ENCODE results near the gene TAS2R39.

The TAS2R39 gene

GRCh38 chr7:143216151-143216550 is 32.9 kb downstream of the TAS2R39 start:
- Histone ChIP-seq H4K20me1 (ENCODE audit: control insufficient read depth, insufficient read depth, low read depth, low read length) (no peaks in the 10 kb centered on the region), H3K4me2 (ENCODE audit: low read length) (no peak overlapping the region), H3K27ac (ENCODE audit: low read depth, low read length) (no peak overlapping the region), H3K4me1 (ENCODE audit: control insufficient read depth, low read length) (peaks cover 14% of the 10 kb centered on the region), H3K4me3 (ENCODE audit: low read length) (no peak overlapping the region), H3K27me3 (ENCODE audit: control insufficient read depth, low read length) (no peaks in the 10 kb centered on the region), H3K79me2 (ENCODE audit: control insufficient read depth, low read length) (no peaks in the 10 kb centered on the region), H3K9me3 (ENCODE audit: control insufficient read depth, insufficient read depth, low read length) (peaks cover 3% of the 10 kb centered on the region; the same call in 1 of the 2 replicates), H3K9me2 (replicated peaks; ENCODE audit: control insufficient read depth, low read length) (no peaks in the 10 kb centered on the region), H3K36me3 (ENCODE audit: control insufficient read depth, low read length) (no peaks in the 10 kb centered on the region), H3F3A (ENCODE audit: control insufficient read depth, insufficient read depth) (no peaks in the 10 kb centered on the region)
- TF ChIP-seq EZH2phosphoT487 (IDR thresholded peaks at IDR 0.05; ENCODE audit: borderline replicate concordance, low read length), result no peak
- no peak for TF ChIP-seq CTCF (IDR thresholded peaks at IDR 0.05; ENCODE audit: low read depth, low read length, poor library complexity, severe bottlenecking)

- Histone ChIP-seq H3F3A (ENCODE audit: control insufficient read depth, insufficient read depth) (no peaks in the 10 kb centered on the region), H3K4me3 (ENCODE audit: low read length) (no peak overlapping the region), H3K9me2 (replicated peaks; ENCODE audit: control insufficient read depth, low read length) (no peaks in the 10 kb centered on the region), H3K9me3 (ENCODE audit: control insufficient read depth, insufficient read depth, low read length) (peaks cover 3% of the 10 kb centered on the region; the same call in 1 of the 2 replicates), H3K79me2 (ENCODE audit: control insufficient read depth, low read length) (no peaks in the 10 kb centered on the region), H4K20me1 (ENCODE audit: control insufficient read depth, insufficient read depth, low read depth, low read length) (no peaks in the 10 kb centered on the region), H3K36me3 (ENCODE audit: control insufficient read depth, low read length) (no peaks in the 10 kb centered on the region), H3K27me3 (ENCODE audit: control insufficient read depth, low read length) (no peaks in the 10 kb centered on the region), H3K27ac (ENCODE audit: low read depth, low read length) (no peak overlapping the region), H3K4me1 (ENCODE audit: control insufficient read depth, low read length) (peaks cover 14% of the 10 kb centered on the region), H3K4me2 (ENCODE audit: low read length) (no peak overlapping the region)
- TF ChIP-seq CTCF (IDR thresholded peaks at IDR 0.05; ENCODE audit: low read depth, low read length, poor library complexity, severe bottlenecking), result no peak
- no peak for TF ChIP-seq EZH2phosphoT487 (IDR thresholded peaks at IDR 0.05; ENCODE audit: borderline replicate concordance, low read length)
Measured at GRCh38 chr7:143216686-143217085, 33.5 kb downstream of the TAS2R39 start.

GRCh38 chr7:143217806-143218205 is 34.6 kb downstream of the TAS2R39 start:
- H3K4me1 ChIP-seq (ENCODE audit: control insufficient read depth, low read length), result peaks cover 14% of the 10 kb centered on the region
- H3K27ac ChIP-seq (ENCODE audit: low read depth, low read length), result no peak overlapping the region
- H4K20me1 ChIP-seq (ENCODE audit: control insufficient read depth, insufficient read depth, low read depth, low read length), result no peaks in the 10 kb centered on the region
- no peak overlapping the region for H3K4me3 ChIP-seq (ENCODE audit: low read length)
- no peaks in the 10 kb centered on the region for H3K79me2 ChIP-seq (ENCODE audit: control insufficient read depth, low read length)
- H3K27me3 ChIP-seq (ENCODE audit: control insufficient read depth, low read length), result peaks cover 10% of the 10 kb centered on the region
- no peaks in the 10 kb centered on the region for H3K9me3 ChIP-seq (ENCODE audit: control insufficient read depth, insufficient read depth, low read length)
- TF ChIP-seq EZH2phosphoT487 (IDR thresholded peaks at IDR 0.05; ENCODE audit: borderline replicate concordance, low read length) (no peak), CTCF (IDR thresholded peaks at IDR 0.05; ENCODE audit: low read depth, low read length, poor library complexity, severe bottlenecking) (no peak)
- H3K9me2 ChIP-seq (replicated peaks; ENCODE audit: control insufficient read depth, low read length), result no peaks in the 10 kb centered on the region
- no peak overlapping the region for H3K4me2 ChIP-seq (ENCODE audit: low read length)
- no peaks in the 10 kb centered on the region for H3F3A ChIP-seq (ENCODE audit: control insufficient read depth, insufficient read depth)
- H3K36me3 ChIP-seq (ENCODE audit: control insufficient read depth, low read length), result no peaks in the 10 kb centered on the region
